HG02840 (cell line): ENCODE results near the gene CGNL1.

Experiments
- ATAC-seq: cut with Tn5 transposase; IDR thresholded peaks from one replicate; pipeline ENCODE4 v1.9.1; 2021; ENCODE audit warnings: mild to moderate bottlenecking, moderate library complexity, moderate number of reproducible peaks; ENCODE audit not compliant: unreplicated experiment, low FRiP score

Gene CGNL1

DNA sequence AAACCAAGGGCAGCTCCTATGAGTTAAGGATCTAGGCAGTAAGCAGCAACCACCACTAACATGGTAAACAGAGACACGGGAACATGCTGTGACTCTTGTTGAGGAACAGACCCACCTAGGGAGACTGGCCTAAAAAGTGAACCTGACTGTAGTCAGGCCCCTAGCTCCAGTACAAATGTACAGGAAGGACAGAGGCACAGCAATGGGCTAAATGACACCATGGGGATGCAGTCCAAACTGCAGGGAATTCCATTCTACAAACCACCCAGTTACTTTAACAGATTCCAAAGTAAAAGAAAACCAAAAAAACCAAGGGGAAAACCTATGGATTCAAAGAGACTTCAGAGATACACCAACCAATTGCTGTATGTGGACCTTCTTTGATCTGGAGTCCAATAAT lies 28.2 kb upstream of the CGNL1 start:
- ATAC-seq: no peak

GRCh38 chr15:57352535-57353316 lies 23.6 kb upstream of the CGNL1 start:
- no peak for ATAC-seq

DNA sequence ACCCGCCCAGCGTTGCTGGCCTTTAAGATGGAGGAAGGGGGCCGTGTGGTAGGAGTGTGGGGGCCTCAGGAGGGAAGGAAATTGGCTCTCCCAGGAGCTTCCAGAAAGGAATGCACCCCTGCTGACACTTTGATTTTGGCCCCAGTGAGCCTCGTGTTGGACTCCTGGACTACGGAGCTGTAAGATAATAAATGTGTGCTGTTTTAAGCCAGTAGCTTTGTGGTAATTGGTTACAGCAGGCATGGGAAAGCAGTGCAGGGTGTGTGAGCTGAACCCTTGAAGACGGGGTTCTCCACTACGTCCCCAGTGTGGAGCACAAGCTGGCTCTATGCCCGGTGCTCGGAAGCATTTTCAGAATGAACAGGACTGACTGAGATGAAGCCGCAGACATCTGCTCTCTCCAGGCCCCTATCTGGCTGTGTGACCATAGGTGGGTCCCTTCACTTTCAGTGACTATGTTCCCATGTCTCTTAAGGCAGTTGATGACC lies 22.9 kb upstream of the CGNL1 start:
- no peak for ATAC-seq

- ATAC-seq: no peak
Measured at GRCh38 chr15:57354436-57355123, 21.7 kb upstream of the CGNL1 start.

GRCh38 chr15:57355259-57355658 lies 21.0 kb upstream of the CGNL1 start:
- ATAC-seq: no peak

DNA sequence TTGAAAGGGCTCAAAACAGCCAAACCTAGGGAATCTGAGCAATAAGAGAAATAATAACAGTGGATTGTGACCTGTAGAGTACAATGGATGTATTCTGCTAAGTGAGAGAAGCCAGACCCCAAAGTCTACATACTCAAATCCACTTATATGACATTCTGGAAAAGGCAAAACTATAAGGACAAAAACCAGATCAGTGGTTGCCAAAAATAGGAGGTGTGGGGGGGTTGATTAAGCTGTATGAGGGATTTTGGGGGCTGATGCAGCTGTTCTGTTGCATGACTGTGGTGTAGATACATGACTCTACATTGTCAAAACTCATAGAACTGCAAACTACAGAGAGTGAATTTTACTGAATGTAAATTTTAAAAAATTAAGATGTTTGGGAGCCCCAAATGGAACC lies 20.1 kb upstream of the CGNL1 start:
- no peak for ATAC-seq

- ATAC-seq: no peak
Measured at GRCh38 chr15:57356636-57357035, 19.7 kb upstream of the CGNL1 start.

GRCh38 chr15:57357799-57358198 lies 18.5 kb upstream of the CGNL1 start:
- no peak for ATAC-seq

DNA sequence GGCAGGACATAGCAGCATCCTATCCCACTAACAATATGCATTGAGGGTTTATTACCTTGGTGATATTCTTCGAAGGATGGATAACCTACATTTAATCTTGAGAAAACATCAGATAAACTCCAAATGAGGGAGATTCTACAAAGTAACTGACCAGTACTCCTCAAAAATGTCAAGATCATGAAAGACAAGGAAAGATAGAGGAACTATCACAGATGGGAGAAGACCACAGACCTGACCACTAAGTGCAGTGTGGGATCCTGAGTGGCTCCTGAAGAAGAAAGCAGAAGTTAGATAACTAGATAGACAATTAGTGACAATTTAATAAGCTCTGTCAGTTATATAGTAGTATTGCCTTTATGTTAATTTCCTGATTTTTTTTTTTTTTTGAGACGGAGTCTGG lies 17.7 kb upstream of the CGNL1 start:
- no peak for ATAC-seq

- no peak for ATAC-seq
Measured at GRCh38 chr15:57363661-57364060, 12.6 kb upstream of the CGNL1 start.

DNA sequence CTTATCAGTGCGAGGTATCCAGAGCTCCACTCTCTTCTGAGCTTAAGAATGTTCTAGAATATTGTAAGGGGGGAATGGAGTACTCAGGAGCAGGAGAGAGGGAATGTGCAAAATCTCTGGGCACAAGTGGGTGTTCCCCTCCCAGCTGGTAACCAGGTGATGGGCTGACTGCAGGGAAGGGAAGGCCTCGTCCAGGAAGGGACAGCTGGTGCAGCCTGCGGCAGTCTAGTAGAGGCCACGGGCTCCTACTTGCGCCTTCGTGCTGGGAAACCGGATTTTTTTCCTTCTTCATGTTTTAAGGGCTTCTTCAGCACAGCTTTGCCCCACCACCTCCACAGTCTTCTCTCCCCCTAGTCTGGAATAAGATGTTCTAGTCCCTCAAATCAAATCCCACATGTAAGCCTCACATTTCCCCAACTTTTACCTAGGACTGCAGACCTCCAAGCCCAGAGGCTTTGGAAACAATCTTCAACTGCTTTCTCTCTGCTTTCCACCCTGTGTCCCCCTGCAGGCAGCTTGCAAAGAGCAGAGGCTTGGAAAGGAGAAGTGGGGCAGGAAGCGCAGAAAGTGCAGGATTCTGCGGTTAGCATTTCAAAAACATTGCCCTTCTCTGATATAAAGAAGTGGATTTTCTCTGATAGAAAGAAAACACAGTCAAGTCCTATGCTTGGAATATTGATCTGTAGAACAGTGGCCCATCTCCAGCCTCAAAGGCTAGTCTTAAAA lies 11.9 kb upstream of the CGNL1 start:
- no peak for ATAC-seq

DNA sequence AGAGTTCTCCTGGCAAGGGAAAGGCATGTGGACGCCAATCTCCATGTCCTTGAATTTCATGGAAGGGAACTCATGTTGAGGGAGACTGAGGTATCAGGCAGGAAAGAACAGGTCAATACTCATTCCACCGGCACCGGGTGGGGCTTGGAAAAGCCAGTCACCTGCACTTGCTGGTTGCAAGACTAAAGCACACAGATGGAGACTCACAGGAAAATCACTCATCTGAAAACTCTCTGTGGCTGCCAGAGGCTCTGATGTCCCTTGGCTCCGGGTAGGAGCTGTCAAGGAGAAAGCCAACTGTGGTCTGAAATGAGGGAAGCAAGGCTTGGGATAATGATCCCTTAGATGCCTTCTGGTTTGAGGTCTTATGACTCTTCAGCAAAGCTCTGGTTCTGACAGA lies 8.7 kb upstream of the CGNL1 start:
- no peak for ATAC-seq

GRCh38 chr15:57370929-57371328 lies 5.4 kb upstream of the CGNL1 start:
- ATAC-seq: no peak

GRCh38 chr15:57373251-57373881 lies 2.9 kb upstream of the CGNL1 start:
- ATAC-seq: no peak

- ATAC-seq: no peak
Measured at GRCh38 chr15:57373882-57374276, 2.4 kb upstream of the CGNL1 start.

DNA sequence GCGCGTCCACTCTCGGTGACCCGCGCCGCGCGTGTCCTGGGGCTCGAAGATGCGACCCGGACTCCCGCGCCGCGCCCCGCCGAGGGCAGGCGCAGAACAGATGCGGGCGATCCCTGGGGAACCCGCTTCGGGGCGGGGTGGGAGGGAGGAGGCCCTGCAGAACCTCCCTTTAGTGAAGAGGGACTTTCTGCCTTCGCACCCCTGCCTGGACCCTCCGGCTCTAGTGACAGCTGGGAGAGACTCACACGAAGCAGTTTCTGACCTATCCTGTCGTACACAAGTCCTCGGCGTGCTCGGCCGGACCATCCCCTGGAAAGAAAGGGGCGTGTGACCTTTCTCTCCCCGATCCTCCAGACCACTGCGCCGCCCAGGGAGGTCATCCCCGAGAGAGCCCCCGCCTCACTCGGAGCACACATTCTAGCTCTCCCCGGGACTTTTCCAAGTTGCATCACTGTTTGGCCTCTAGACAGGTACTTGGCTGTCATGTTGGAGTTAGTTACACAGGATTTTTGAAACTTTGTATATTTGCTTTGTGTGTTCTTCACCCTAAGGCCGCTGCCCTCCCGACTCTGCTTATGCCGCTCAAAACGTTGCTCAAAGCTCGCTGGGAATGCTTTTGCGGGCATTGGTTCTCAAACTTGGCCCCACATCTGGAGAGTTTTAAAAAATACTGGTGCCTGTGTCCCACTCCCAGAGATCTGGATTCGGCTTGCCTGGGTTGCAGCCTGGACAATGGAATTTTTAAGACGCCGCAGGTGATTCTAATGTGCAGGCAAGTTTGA lies 582 bp downstream of the CGNL1 start:
- no peak for ATAC-seq

DNA sequence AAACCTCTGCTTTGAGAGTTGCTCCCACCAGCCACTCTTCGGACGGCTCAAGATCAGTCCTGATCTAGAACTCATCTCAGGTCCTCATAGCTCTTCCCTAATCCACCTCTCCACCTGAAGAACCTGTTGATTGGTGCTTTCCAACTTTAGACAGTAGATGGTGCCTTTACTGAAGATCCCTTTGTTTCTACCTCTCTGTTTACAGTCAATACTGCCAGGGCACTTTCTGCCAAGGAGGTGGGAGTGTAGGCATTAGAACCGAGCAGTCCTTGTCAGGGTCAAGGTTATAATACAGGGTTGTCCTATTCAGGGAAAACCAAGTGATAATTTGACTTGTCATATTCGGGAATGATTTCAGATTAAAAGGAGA lies 1.2 kb downstream of the CGNL1 start:
- ATAC-seq: no peak

GRCh38 chr15:57379487-57379886 lies 3.2 kb downstream of the CGNL1 start:
- ATAC-seq: no peak

- ATAC-seq: no peak
Measured at GRCh38 chr15:57380854-57381253, 4.5 kb downstream of the CGNL1 start.

GRCh38 chr15:57382215-57382614 lies 5.9 kb downstream of the CGNL1 start:
- no peak for ATAC-seq
